GM21390 (cell line): Measurements from ENCODE around the gene ARID3A.

ENCODE experiments used
- ATAC-seq: cut with Tn5 transposase; IDR thresholded peaks from one replicate; pipeline ENCODE4 v1.9.1; 2021; ENCODE audit not compliant: unreplicated experiment

Gene ARID3A

DNA sequence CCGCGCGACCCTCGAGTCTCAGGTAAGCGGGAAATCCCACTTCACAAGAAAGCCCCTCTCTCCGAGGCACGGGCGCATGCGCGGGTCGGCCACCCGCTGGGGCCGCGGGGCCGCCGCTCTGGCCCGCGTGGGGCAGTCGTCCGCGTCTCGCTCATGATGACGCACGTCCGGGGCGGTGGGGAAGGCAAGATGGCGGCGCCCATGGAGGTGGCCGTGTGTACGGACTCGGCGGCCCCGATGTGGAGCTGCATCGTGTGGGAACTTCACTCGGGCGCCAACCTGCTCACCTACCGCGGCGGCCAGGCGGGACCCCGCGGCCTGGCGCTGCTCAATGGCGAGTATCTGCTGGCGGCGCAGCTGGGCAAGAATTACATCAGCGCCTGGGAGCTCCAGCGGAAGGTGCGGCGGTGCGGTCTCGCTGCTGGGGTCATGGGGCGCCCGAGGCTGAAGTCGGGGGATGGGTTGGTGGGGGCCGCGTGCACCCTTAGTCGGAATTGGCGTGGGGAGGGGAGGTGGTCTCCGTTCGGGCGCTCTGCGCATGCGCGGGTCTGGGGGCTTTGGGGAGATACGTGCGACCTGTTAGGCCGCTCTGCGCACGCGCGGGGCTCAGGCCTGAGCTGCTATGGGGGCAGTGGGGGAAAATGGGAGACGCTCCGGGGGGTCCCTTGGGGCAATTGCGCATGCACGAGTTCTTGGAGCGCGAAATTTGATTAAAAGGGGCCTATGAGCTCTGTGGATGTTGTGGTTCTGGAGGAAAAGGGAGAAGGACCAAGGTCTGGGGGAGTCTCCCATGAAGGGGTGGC lies 58.5 kb downstream of the ARID3A start, which contains the start of gene WDR18:
TSS of gene WDR18 (plus strand) at position 181 of the 803 bp plus-strand sequence. CDS start at position 190, 9 bp downstream.
- no peak for ATAC-seq

DNA sequence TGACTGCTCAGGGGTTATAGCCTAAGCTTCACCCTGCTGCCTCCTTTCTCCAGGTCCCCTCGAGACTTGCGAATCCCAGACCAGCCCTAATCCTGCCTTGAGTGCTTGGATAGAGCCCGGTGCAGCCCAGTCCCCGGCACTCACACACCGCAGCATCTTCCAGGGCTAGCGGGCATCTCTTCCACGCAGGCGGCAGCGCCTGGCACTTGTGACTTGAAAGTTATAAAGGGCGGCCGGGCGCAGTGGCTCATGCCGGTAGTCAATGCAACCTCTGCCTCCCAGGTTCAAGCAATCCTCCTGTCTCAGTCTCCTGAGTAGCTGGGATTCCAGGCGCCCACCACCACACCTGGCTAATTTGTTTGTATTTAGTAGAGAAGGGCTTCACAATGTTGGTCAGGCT lies 60.2 kb downstream of the ARID3A start:
- ATAC-seq: no peak

DNA sequence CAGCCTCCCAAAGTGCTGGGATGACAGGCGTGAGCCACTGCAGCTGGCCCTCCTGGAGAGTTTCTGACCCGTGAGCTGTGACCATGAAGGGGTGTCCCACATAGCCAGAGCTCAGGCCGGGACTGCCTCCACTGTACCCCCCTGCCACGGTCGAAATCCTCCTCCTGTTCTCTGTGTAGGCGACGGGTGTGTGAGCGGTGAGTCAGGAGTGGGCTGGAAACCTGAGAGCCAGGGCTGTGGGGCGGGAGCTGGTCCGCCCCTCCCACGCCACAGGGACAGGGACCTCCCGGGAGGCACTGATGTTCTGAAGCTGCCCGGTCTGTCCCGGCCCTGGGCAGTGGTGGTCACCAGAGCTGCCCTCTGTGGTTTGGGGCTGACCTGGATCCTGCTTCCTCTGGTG lies 62.2 kb downstream of the ARID3A start:
- no peak for ATAC-seq

DNA sequence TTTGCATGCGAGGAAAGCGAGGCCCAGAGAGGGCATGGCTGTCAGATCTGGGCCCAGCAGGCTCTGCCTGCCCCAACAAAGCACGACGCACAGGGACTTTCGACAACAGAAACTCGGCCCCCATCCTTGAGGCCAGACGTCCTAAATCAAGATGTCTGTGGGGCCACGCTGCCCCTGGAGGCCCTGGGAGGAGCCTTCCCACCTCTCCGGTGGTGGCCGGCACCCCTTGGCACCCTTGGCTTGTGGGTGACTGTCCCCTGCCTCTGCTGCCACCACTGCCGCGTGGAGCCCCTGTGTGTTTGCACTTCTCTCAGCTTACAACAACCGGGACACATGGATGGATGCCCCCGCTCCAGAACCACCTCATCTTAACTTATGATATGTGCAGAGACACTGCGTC lies 62.7 kb downstream of the ARID3A start:
- no peak for ATAC-seq

DNA sequence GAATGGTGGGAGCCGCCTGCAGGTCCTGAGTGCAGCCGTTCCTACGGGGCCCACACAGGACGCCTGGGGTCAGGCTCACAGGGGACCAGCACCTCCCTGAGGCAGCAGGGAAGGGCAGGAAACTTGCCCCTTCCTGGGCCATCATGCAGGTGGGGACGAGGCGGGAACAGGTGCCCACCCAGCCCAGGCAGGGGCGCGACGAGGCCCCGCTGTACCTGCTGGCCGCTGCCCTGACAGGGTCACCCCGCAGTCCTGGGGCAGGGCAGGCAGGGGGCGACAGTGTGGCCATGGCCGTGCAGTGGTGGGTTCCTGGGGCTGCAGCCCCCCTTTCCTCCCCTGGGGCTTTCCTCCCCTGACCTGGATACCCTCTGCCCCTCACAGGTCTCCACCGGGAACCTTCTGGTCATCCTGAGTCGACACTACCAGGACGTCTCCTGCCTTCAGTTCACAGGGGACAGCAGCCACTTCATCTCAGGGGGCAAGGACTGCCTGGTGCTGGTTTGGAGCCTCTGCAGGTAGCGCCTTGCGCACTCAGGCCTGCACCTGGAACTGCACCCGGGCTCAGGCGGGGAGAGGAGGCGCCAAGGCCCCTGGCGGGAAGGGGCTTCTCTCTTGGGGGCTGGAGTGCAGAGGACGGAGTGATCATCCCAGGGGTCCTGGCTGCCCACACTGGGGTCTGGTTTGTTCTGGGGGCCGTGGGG lies 63.7 kb downstream of the ARID3A start:
- ATAC-seq: no peak

DNA sequence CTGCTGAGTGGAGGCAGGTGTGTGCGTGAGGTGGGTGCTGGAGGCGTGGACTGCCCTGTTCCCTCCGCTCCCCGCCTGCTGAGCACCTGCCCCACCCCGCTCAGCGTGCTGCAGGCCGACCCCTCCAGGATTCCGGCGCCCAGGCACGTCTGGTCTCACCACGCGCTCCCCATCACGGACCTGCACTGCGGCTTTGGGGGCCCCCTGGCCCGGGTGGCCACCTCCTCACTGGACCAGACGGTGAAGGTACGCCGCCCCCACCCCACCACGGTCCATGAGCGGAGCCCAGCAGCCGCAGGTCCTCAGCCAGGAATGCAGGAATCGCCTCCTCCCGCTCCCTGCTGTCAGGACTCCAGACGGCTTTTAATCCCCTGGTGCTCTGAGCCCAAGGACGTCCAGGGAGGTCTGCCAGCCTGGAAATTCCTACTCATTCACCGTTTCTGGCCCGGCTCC lies 64.3 kb downstream of the ARID3A start:
- no peak for ATAC-seq

DNA sequence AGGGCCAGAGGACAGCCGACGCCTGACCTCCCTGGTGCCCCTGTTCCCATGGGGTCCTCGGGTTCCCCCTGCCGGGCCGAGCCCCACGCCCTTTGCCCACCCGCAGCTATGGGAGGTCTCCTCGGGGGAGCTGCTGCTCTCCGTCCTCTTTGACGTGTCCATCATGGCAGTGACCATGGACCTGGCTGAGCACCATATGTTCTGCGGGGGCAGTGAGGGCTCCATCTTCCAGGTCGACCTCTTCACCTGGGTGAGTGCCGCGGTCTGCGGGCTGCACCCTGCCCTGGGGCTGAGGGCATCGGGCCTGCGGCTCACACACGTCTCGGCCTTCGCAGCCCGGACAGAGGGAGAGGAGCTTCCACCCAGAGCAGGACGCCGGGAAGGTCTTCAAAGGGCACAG lies 64.9 kb downstream of the ARID3A start:
- ATAC-seq: no peak

DNA sequence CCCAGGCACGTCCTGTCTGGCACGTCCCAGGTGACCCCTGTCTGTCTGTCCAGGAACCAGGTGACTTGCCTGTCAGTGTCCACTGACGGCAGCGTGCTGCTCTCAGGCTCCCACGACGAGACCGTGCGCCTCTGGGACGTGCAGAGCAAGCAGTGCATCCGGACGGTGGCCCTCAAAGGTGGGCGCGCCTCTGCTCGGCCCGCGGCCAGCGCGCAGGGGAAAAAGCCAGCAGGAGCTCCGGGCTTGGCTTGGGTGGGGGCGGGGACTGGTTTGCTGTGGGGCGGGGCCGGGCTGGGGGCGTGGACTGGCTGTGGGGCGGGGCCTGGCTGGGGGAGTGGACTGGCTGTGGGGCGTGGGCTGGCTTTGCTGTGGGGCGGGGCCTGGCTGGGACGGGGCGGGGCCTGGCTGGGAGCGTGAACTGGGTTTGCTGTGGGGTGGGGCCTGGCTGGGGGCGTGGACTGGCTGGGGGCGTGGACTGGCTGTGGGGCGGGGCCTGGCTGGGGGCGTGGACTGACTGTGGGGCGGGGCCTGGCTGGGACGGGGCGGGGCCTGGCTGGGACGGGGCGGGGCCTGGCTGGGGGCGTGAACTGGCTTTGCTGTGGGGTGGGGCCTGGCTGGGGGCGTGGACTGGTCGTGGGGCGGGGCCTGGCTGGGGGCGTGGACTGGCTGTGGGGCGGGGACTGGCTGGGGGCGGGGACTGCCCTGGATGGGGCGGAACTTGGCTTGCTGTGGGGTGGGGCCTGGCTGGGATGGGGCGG lies 65.5 kb downstream of the ARID3A start:
- ATAC-seq: no peak

DNA sequence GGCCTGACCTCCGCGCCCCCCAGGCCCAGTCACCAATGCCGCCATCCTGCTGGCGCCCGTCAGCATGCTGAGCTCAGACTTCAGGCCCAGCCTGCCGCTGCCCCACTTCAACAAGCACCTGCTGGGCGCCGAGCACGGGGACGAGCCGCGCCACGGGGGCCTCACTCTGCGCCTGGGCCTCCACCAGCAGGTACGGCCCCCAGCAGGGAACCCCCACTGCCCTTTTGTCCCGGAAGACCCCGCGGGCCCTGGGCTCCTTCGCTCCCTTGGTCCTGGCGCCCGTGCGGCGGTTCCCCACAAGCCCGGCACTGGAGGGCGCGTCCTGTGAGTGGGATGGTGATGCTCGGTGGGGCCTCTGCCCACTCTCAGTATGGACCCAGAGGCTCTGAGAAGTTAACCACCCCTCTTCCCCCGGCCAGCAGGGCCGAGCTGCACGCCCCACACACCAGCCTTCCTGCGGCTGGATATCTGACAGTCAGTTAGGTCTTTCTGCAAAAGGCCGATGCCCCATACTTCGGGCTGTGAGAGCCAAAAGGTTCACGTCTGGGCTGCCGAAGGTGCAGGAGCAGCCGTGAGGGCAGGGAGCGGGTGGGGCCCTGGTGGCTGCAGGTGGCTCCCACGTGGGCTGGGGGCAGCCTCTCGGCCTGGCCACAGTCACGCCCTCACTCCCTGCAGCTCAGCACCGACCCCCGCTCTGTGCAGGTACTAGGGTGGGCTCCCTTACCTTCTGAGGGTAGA lies 66.3 kb downstream of the ARID3A start:
- ATAC-seq: no peak

DNA sequence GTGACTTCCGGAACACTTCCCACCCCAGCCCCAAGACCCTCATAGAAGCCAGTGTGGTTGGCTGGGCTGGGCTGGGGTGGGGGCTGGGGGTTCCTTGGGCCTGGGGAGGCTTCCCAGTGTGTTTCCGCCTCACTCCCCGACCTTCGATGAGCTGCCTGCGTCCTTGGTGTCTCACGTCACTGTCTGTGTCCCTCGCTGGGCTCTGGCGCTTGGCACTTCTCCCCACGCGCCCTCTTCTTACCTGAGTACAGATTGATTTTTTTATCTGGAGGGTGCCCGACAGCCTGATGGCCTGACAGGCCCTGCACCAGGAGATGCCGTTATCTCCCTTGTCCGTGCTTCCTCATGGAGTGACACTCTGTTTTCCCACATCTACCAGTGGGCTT lies 66.8 kb downstream of the ARID3A start:
- ATAC-seq: no peak

DNA sequence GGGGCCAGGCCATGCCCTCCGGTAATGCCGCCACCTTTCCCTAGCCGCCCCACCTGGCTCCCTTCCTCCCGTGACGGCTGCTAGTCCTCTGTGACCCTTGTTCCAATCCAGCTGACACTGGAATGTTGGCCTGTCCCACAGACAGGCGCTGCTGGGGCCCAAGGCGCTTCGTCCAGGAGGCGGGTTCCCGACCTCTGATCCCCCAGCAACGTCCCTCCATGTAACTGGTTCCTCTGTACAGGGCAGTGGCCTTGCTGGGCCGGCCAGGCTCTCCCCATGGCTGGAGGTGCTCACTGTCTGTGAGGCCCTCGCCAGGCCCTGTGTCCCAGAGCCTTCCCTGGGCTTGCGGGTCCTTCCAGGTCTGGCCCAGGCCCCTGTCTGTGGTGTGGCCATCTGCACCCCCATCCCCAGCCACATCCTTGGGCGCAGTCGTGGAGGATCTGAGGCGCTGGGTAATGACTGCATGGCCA lies 67.6 kb downstream of the ARID3A start:
- ATAC-seq: no peak

DNA sequence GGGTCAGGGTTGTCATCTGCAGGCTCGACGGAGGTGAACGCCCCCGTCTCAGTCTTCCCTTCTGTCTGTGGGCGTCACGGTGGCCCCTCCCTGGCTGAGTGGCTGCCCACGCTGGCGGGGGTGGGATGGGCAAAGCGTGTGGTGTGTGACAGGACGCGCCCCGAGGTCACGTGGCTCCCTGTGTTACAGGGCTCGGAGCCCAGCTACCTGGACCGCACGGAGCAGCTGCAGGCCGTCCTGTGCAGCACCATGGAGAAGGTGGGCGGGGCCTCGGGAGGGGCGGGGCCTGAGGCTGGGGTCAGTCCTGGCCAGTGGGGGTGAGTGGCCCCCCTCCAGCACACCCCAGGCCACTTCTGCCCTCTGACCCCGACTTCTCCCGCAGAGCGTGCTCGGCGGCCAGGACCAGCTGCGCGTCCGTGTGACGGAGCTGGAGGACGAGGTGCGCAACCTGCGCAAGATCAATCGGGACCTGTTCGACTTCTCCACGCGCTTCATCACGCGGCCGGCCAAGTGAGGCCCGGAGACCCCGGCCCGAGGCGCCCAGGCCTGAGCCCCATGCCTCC lies 68.1 kb downstream of the ARID3A start:
- ATAC-seq: no peak

DNA sequence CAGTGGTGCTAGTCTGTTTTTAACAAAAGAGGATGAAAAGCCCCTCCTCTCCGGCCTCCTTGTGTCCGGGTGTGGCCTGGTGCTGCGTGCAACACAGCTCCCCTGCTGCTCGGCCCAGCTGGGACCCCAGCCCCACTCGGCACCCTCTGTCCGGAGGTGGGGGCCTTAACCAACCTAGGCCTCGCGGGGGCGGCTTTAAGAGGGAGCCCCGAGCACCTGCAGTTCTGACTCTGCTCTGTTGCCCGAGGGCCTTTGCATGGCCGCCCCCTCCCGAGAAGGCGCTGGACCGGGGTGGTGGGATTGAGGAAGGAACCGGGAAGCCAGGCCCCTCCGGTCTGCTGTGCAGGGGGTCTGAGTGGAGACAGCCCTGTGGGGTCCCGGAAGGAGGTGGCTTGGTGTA lies 68.7 kb downstream of the ARID3A start:
- ATAC-seq: no peak

DNA sequence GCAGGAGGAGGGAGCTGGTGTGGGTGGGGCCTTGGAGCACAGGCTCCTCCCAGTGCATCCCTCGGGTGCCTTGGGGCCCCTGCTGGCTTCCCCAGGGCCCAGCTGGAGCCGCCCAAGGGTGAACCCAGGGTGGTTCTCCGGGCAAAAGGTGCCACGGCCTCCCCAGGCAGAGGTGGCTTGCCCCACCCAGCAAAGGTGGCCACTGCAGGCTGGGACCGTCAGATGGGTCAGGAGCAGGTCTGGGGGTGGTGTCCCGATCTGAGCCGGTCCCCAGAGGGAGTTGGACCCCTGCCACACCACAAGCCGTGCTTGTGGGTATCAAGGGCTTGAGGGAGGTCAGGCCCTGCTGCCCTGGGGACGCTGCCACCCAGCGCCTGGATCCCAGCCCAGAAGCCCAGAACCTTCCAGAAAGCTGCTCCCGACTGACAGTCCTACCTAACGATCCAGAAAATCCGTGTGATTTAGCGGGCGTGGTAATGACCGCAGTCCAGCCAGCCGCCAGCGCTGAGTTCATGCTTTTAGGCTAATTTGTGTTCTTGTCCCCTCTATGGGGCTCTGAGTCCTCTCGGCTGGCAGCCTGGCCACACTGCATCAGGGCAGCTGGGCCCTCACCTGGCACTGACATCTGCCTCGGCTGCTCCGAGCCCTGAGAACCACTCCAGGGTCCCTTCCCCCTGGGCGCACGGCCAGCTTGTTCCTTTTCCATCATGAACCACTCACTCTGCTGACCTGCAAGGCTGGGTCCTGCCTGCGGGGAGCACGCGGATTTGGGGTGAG lies 69.4 kb downstream of the ARID3A start:
- ATAC-seq: no peak

DNA sequence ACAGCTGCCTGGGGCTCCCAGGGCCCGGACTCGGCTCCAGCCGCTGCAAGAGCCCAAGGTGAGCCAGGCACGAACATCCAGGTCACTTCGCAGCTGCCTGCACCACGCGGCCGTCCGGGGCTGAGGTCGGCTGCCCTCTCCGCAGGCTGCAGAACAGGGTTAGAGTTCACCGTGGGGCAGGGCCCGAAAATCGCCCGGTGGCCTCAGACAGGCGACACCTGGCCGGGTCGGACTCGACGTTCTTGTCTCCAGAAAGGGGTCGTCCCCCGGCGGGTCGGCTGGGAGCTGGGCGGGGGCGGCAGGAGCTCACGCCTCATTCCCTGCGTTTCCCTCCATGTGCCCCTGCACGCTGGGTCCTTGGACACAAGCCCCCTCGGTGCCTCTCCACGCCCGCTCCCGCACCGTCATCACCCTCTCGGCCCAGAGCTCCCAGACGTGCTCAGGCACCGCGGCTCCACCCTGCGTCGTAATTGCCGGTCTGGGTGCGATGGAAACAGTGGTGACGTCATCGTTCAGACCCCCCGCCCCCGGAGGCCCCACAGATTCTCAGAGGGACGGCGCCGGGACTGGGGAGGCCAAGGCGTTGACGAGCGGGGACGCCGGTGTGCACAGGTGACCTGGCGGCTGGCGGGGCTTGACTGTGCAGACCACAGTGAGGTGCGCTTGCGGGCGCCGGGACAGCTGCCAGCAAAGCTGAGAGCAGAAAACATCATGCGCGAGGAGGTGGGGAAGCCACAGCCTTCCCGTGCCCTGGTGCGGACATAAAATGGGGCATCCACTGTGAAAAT lies 70.4 kb downstream of the ARID3A start:
- ATAC-seq: no peak

DNA sequence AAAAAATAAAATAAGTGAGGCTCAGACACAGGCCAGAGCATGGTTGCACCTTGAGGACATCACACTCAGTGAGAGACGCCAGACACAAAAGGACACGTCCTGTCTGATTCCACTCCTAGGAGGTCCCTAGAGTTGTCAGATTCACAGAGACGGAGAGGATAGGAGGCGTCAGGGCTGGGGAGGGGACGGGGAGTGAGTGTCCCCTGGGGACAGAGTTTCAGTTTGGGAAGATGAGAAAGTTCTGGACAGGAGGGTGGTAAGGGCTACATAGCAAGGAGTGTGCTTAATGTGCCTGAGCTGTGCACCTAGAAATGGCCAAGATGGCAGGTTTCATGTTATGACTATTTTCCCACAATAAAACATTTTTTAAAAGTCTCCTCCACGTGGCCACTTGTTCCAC lies 72.2 kb downstream of the ARID3A start:
- no peak for ATAC-seq

DNA sequence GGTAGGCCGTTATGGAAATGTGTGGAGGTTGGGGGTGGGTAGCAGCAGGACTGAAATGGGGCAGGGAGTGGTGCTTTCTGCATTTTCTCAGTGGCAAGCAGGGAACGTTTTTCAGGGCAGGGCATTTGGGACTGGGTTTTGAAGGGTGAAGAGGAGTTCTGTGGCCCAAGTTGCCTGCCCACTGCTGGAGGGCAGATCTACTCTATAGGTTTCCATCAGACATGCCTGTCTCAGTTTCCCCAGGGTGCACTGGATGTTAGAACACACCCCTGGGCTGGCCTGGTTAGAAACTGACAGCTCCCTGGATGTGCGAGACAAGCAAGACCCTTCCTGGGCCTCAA lies 73.5 kb downstream of the ARID3A start:
- ATAC-seq: no peak

DNA sequence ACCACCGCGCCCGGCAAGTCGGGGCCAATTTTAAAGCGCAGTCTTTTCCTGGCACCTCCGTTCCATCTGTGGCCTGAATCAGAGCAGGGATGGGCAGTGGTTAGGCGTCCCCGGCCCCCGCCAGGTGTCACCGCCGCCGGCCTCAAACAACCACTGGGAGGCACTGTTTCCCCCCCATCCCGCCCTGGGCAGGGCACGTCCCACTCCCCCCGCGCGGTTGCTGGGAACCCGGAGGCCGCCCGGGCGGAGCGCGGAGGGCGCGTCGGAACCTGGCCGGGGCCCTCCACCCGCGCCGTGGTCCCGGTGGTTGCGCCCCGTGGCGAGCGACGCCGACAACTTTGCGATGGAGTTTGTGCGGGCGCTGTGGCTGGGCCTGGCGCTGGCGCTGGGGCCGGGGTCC lies 74.3 kb downstream of the ARID3A start, which contains the start of gene GRIN3B:
TSS of gene GRIN3B (plus strand) at position 325 of the 400 bp plus-strand sequence. CDS start at position 344, 19 bp downstream.
- ATAC-seq: no peak
